ENCODE measurements around the gene SOX2.

SOX2 gene

GRCh38 chr3:181717549-181718171 lies 5.9 kb downstream of the SOX2 start:
- DNase-seq (ENCODE audit: low read depth) = no peak
- Histone ChIP-seq H3K9me3 (ENCODE audit: control insufficient read depth, low read length) (no peaks in the 10 kb centered on the region), H3K36me3 (ENCODE audit: control insufficient read depth, insufficient read depth, low read length, severe bottlenecking) (no peaks in the 10 kb centered on the region), H3K4me3 (ENCODE audit: low read length) (no peak overlapping the region), H3K9ac (ENCODE audit: low read length) (no peak overlapping the region), H3K4me1 (ENCODE audit: control insufficient read depth, insufficient read depth, low read length) (no peaks in the 10 kb centered on the region), H3K27me3 (replicated peaks; ENCODE audit: control insufficient read depth, insufficient read depth, low read length) (peaks cover 93% of the 10 kb centered on the region)

- H3K36me3 ChIP-seq (ENCODE audit: control insufficient read depth, insufficient read depth, low read length, severe bottlenecking) = no peaks in the 10 kb centered on the region
- H3K9ac ChIP-seq (ENCODE audit: low read length) = no peak overlapping the region
- H3K4me3 ChIP-seq (ENCODE audit: low read length) = no peak overlapping the region
- no peak for DNase-seq (ENCODE audit: low read depth)
- no peaks in the 10 kb centered on the region for H3K9me3 ChIP-seq (ENCODE audit: control insufficient read depth, low read length)
- no peaks in the 10 kb centered on the region for H3K4me1 ChIP-seq (ENCODE audit: control insufficient read depth, insufficient read depth, low read length)
- peaks cover 93% of the 10 kb centered on the region for H3K27me3 ChIP-seq (replicated peaks; ENCODE audit: control insufficient read depth, insufficient read depth, low read length)
Observed at GRCh38 chr3:181718369-181718768, 6.6 kb downstream of the SOX2 start.

- Histone ChIP-seq H3K4me1 (ENCODE audit: control insufficient read depth, insufficient read depth, low read length) (no peaks in the 10 kb centered on the region), H3K36me3 (ENCODE audit: control insufficient read depth, insufficient read depth, low read length, severe bottlenecking) (no peaks in the 10 kb centered on the region), H3K9ac (ENCODE audit: low read length) (no peak overlapping the region), H3K9me3 (ENCODE audit: control insufficient read depth, low read length) (no peaks in the 10 kb centered on the region), H3K4me3 (ENCODE audit: low read length) (no peak overlapping the region), H3K27me3 (replicated peaks; ENCODE audit: control insufficient read depth, insufficient read depth, low read length) (peaks cover 94% of the 10 kb centered on the region)
- DNase-seq (ENCODE audit: low read depth) = no peak
Observed at GRCh38 chr3:181718987-181719911, 7.5 kb downstream of the SOX2 start.

GRCh38 chr3:181719991-181720680 lies 8.4 kb downstream of the SOX2 start:
- Histone ChIP-seq H3K36me3 (ENCODE audit: control insufficient read depth, insufficient read depth, low read length, severe bottlenecking) (no peaks in the 10 kb centered on the region), H3K4me3 (ENCODE audit: low read length) (no peak overlapping the region), H3K27me3 (replicated peaks; ENCODE audit: control insufficient read depth, insufficient read depth, low read length) (peaks cover 94% of the 10 kb centered on the region), H3K9ac (ENCODE audit: low read length) (no peak overlapping the region), H3K9me3 (ENCODE audit: control insufficient read depth, low read length) (no peaks in the 10 kb centered on the region), H3K4me1 (ENCODE audit: control insufficient read depth, insufficient read depth, low read length) (no peaks in the 10 kb centered on the region)
- no peak for DNase-seq (ENCODE audit: low read depth)

GRCh38 chr3:181721046-181721875 lies 9.5 kb downstream of the SOX2 start:
- Histone ChIP-seq H3K9me3 (ENCODE audit: control insufficient read depth, low read length) (no peaks in the 10 kb centered on the region), H3K27me3 (replicated peaks; ENCODE audit: control insufficient read depth, insufficient read depth, low read length) (peaks cover 88% of the 10 kb centered on the region), H3K36me3 (ENCODE audit: control insufficient read depth, insufficient read depth, low read length, severe bottlenecking) (no peaks in the 10 kb centered on the region), H3K9ac (ENCODE audit: low read length) (no peak overlapping the region), H3K4me3 (ENCODE audit: low read length) (no peak overlapping the region), H3K4me1 (ENCODE audit: control insufficient read depth, insufficient read depth, low read length) (no peaks in the 10 kb centered on the region)
- no peak for DNase-seq (ENCODE audit: low read depth)

- no peak overlapping the region for H3K4me3 ChIP-seq (ENCODE audit: low read length)
- H3K9ac ChIP-seq (ENCODE audit: low read length) = no peak overlapping the region
- H3K36me3 ChIP-seq (ENCODE audit: control insufficient read depth, insufficient read depth, low read length, severe bottlenecking) = no peaks in the 10 kb centered on the region
- peaks cover 92% of the 10 kb centered on the region for H3K27me3 ChIP-seq (replicated peaks; ENCODE audit: control insufficient read depth, insufficient read depth, low read length)
- H3K4me1 ChIP-seq (ENCODE audit: control insufficient read depth, insufficient read depth, low read length) = no peaks in the 10 kb centered on the region
- DNase-seq (ENCODE audit: low read depth) = no peak
- no peaks in the 10 kb centered on the region for H3K9me3 ChIP-seq (ENCODE audit: control insufficient read depth, low read length)
Observed at GRCh38 chr3:181722156-181722555, 10.4 kb downstream of the SOX2 start.

GRCh38 chr3:181722766-181723425 lies 11.2 kb downstream of the SOX2 start:
- no peak overlapping the region for H3K9ac ChIP-seq (ENCODE audit: low read length)
- no peaks in the 10 kb centered on the region for H3K36me3 ChIP-seq (ENCODE audit: control insufficient read depth, insufficient read depth, low read length, severe bottlenecking)
- H3K4me1 ChIP-seq (ENCODE audit: control insufficient read depth, insufficient read depth, low read length) = peaks cover 5% of the 10 kb centered on the region
- H3K9me3 ChIP-seq (ENCODE audit: control insufficient read depth, low read length) = no peaks in the 10 kb centered on the region
- no peak for DNase-seq (ENCODE audit: low read depth)
- H3K27me3 ChIP-seq (replicated peaks; ENCODE audit: control insufficient read depth, insufficient read depth, low read length) = peaks cover 92% of the 10 kb centered on the region
- H3K4me3 ChIP-seq (ENCODE audit: low read length) = no peak overlapping the region

- DNase-seq (ENCODE audit: low read depth) = no peak
- Histone ChIP-seq H3K9ac (ENCODE audit: low read length) (no peak overlapping the region), H3K27me3 (replicated peaks; ENCODE audit: control insufficient read depth, insufficient read depth, low read length) (peaks cover 92% of the 10 kb centered on the region), H3K9me3 (ENCODE audit: control insufficient read depth, low read length) (no peaks in the 10 kb centered on the region), H3K4me1 (ENCODE audit: control insufficient read depth, insufficient read depth, low read length) (peaks cover 5% of the 10 kb centered on the region), H3K4me3 (ENCODE audit: low read length) (no peak overlapping the region), H3K36me3 (ENCODE audit: control insufficient read depth, insufficient read depth, low read length, severe bottlenecking) (no peaks in the 10 kb centered on the region)
Observed at GRCh38 chr3:181723625-181724191, 12.0 kb downstream of the SOX2 start.

- Histone ChIP-seq H3K36me3 (ENCODE audit: control insufficient read depth, insufficient read depth, low read length, severe bottlenecking) (no peaks in the 10 kb centered on the region), H3K4me1 (ENCODE audit: control insufficient read depth, insufficient read depth, low read length) (peaks cover 5% of the 10 kb centered on the region), H3K4me3 (ENCODE audit: low read length) (no peak overlapping the region), H3K9me3 (ENCODE audit: control insufficient read depth, low read length) (no peaks in the 10 kb centered on the region), H3K9ac (ENCODE audit: low read length) (no peak overlapping the region), H3K27me3 (replicated peaks; ENCODE audit: control insufficient read depth, insufficient read depth, low read length) (peaks cover 92% of the 10 kb centered on the region)
- DNase-seq (ENCODE audit: low read depth) = no peak
Observed at GRCh38 chr3:181724192-181724965, 12.7 kb downstream of the SOX2 start.

All from adipocyte (in vitro differentiated cells).